GM12864 (cell line): Measurements from ENCODE around the gene COL2A1.

Experiments
- DNase-seq: peaks from one replicate; pipeline ENCODE4 v3.0.0-alpha.2; 2011; ENCODE audit warnings: low read depth
- H3K4me3 ChIP-seq: 2 replicates; pipeline ENCODE4 v1.5.1; 2011; ENCODE audit warnings: mild to moderate bottlenecking, low read depth, low read length, control low read depth
- TF ChIP-seq, protein P1 (sequence below): IDR thresholded peaks from 2 replicates; pipeline ENCODE4 v1.5.1; 2011; ENCODE audit warnings: low read depth, mild to moderate bottlenecking, moderate library complexity, low read length, control low read depth, inconsistent platforms; ENCODE audit errors: missing control alignments

Gene COL2A1

GRCh38 chr12:48045061-48045846 lies 41.0 kb upstream of the COL2A1 start:
- TF ChIP-seq, protein P1, sequence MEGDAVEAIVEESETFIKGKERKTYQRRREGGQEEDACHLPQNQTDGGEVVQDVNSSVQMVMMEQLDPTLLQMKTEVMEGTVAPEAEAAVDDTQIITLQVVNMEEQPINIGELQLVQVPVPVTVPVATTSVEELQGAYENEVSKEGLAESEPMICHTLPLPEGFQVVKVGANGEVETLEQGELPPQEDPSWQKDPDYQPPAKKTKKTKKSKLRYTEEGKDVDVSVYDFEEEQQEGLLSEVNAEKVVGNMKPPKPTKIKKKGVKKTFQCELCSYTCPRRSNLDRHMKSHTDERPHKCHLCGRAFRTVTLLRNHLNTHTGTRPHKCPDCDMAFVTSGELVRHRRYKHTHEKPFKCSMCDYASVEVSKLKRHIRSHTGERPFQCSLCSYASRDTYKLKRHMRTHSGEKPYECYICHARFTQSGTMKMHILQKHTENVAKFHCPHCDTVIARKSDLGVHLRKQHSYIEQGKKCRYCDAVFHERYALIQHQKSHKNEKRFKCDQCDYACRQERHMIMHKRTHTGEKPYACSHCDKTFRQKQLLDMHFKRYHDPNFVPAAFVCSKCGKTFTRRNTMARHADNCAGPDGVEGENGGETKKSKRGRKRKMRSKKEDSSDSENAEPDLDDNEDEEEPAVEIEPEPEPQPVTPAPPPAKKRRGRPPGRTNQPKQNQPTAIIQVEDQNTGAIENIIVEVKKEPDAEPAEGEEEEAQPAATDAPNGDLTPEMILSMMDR: no peak
- no peak for DNase-seq
- H3K4me3 ChIP-seq: no peak overlapping the region

DNA sequence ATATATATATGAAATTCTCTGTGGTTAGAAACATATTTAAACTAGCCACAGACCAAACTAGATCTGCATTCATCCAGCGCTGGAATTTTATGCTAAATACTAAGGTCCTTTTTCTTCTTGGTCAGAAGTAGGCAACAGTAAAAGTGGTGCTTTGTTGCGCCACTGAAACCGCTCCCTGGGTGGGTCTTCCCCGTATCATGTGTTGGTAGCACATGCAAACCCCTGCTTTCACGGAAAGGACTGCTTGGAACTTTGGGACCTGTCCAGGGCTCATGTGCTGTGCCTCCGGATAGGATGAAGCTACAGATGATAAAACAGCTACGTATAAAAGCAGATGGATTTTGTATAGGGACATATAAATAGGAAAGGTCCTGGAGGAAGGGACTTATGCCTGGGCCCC lies 40.1 kb upstream of the COL2A1 start:
- no peak for DNase-seq
- TF ChIP-seq, protein P1: no peak

DNA sequence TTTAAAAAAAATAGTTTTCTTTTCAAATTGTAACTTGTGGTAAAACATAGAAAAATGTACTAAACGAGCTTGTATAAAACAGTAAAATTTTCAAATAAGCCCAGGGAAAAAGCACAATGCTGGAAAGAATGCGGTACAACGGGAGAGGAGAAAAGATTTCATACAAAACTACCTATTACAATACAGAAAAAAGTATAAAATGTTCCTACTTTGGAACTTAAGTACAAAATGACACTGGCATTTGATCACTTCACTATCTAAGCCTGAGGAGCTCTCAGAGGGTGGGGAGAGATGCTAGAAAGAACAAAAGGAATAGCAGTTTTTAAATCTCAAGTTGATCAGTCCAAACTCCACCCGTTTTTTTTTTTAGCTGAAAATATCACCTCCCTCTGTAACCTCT lies 39.5 kb upstream of the COL2A1 start:
- no peak for DNase-seq

More for the DNA sequence above, 40.1 kb upstream of the COL2A1 start:
- H3K4me3 ChIP-seq: no peak overlapping the region

DNA sequence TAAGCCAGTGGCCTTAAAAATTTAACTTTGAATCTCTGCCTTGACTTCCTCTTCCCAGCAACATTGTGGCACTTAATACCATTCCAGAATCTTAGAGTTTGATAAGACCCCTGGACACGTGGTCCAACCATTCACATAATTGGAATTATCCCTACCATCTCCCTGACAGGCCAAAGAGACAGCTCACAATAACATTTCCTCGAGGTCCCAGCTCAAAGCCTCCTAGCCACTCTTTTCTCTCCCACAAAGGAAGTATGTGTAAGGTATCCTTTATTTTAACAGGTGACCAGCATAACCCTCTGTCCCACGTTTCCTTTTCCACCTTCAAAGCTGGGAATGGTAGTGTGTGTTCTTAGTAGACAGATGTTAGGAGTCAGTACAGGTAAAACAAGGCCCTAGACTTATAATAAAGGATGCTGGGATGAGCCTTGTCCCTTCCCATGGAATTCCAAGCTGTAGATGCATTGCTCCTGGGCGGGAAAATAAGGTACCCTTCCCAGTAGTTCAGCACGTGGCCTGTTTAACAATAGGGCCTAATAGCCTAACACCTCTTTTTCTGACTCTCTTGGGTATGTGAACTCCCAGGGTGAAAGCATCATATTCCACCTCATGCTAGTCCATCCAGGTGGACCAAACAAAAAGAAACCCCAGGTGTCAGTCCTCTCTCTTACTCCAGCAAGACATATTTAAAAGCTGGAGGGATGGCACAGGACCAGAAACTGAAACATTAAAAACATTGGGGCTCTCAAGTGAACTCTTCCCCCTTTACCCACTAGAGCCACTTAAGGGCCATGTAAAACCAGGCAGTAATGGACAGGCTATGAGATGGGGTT lies 37.5 kb upstream of the COL2A1 start:
- no peak overlapping the region for H3K4me3 ChIP-seq
- DNase-seq: no peak
- TF ChIP-seq, protein P1: no peak

More for the DNA sequence above, 39.5 kb upstream of the COL2A1 start:
- no peak overlapping the region for H3K4me3 ChIP-seq
- TF ChIP-seq, protein P1: no peak

DNA sequence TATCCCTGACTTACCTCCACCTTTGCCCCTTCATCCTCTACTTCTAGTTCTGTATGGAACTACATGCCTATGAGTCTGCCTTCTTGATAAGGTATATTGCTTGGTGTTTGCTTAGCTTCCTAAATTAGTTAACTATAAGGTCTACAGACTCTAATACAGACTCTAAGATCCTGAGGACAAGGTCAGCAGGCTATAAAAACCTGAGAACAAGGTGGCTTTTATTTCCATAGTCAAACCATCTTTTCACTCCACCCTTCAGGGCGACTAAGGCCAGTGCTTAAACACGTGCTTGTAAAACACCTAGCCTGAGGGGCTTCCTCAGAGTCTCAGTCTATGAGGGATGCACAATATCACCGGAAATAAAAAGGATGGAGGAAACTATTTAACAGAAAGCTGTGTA lies 36.1 kb upstream of the COL2A1 start:
- no peak for DNase-seq
- TF ChIP-seq, protein P1: no peak
- no peak overlapping the region for H3K4me3 ChIP-seq

DNA sequence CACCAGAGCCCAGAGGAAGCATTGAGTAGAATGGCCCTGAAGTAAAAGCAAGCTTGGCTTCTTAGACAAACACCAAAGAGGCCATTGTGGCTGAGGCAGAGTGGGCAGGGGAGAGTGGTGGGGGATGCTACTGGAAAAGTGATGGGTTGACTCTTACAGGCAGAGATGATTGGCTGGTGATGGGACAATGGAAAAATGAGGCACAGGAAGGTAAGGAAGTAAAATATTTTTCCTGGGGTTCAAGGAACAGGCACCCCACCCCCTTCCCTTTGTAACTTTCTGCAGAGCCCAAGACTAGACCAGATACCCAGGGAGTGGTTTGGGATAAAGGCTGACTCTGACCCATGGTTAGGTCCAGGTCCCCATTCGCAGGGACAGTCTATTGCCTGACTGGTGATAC lies 34.9 kb upstream of the COL2A1 start:
- no peak overlapping the region for H3K4me3 ChIP-seq
- TF ChIP-seq, protein P1: no peak
- no peak for DNase-seq
